ENCODE results near the gene IFT81. TPM values are rescaled to one million over a fixed set of nuclear protein-coding genes. Genes with fewer than 3 reads are reported as not detected.

IFT81 gene
- total RNA-seq, 4 donors from 2014 or later = 11.5 to 36.1 (median 21.8) TPM

- Histone ChIP-seq H3K9me3 (peaks cover 0 to 27% (median 7%) of the 10 kb centered on the region in 4 donors), H3K4me3 (no peak overlapping the region), H3K36me3 (peaks cover 0 to 82% (median 0%) of the 10 kb centered on the region in 3 donors), H3K4me1 (no peaks in the 10 kb centered on the region), H3K27me3 (no peaks in the 10 kb centered on the region), H3K27ac (no peak overlapping the region)
- DNase-seq (ENCODE audit: low spot score in 2 of 2) = no peak
- TF ChIP-seq EP300 (IDR thresholded peaks at IDR 0.05) = no peak
- TF ChIP-seq CTCF (IDR thresholded peaks at IDR 0.05) = no peak
- TF ChIP-seq POLR2A (IDR thresholded peaks at IDR 0.05) = no peak
- WGBS, 2 donors = 98 to 100% methylated on average over 2 of the region's 2 CpGs
Measured at GRCh38 chr12:110156766-110157165, 32.6 kb downstream of the IFT81 start.

- Histone ChIP-seq H3K4me1 (no peaks in the 10 kb centered on the region), H3K36me3 (peaks cover 0 to 78% (median 0%) of the 10 kb centered on the region in 3 donors), H3K4me3 (no peak overlapping the region), H3K27ac (no peak overlapping the region), H3K9me3 (peaks cover 0 to 27% (median 7%) of the 10 kb centered on the region in 4 donors), H3K27me3 (no peaks in the 10 kb centered on the region)
- no peak for DNase-seq (ENCODE audit: low spot score in 2 of 2)
- TF ChIP-seq EP300 (IDR thresholded peaks at IDR 0.05) (no peak), CTCF (IDR thresholded peaks at IDR 0.05) (no peak), POLR2A (IDR thresholded peaks at IDR 0.05) (no peak)
Measured at GRCh38 chr12:110157539-110157938, 33.4 kb downstream of the IFT81 start.

GRCh38 chr12:110159671-110160245, 35.6 kb downstream of the IFT81 start:
- H3K27me3 ChIP-seq = no peaks in the 10 kb centered on the region
- no peak overlapping the region for H3K27ac ChIP-seq
- 91 to 98% methylated on average over 4 of the region's 4 CpGs for WGBS, 2 donors
- no peak overlapping the region for H3K4me3 ChIP-seq
- H3K9me3 ChIP-seq = peaks cover 0 to 27% (median 7%) of the 10 kb centered on the region in 4 donors
- peaks cover 0 to 69% (median 0%) of the 10 kb centered on the region in 3 donors for H3K36me3 ChIP-seq
- no peaks in the 10 kb centered on the region for H3K4me1 ChIP-seq
- no peak for DNase-seq (ENCODE audit: low spot score in 2 of 2)
- TF ChIP-seq CTCF (IDR thresholded peaks at IDR 0.05) (no peak), EP300 (IDR thresholded peaks at IDR 0.05) (no peak), POLR2A (IDR thresholded peaks at IDR 0.05) (no peak)

- Histone ChIP-seq H3K27ac (no peak overlapping the region), H3K36me3 (peaks cover 0 to 44% (median 0%) of the 10 kb centered on the region in 3 donors), H3K9me3 (no peaks in the 10 kb centered on the region), H3K4me1 (no peaks in the 10 kb centered on the region), H3K4me3 (no peak overlapping the region), H3K27me3 (no peaks in the 10 kb centered on the region)
- DNase-seq (ENCODE audit: low spot score in 2 of 2) = no peak
- TF ChIP-seq CTCF (IDR thresholded peaks at IDR 0.05) (no peak), POLR2A (IDR thresholded peaks at IDR 0.05) (no peak), EP300 (IDR thresholded peaks at IDR 0.05) (no peak)
- WGBS, 2 donors = 67% methylated on average over 4 of the region's 4 CpGs
Measured at GRCh38 chr12:110165540-110166159, 41.5 kb downstream of the IFT81 start.

- Histone ChIP-seq H3K4me1 (no peaks in the 10 kb centered on the region), H3K4me3 (no peak overlapping the region), H3K27ac (no peak overlapping the region), H3K36me3 (peaks cover 0 to 31% (median 0%) of the 10 kb centered on the region in 3 donors), H3K9me3 (no peaks in the 10 kb centered on the region), H3K27me3 (no peaks in the 10 kb centered on the region)
- 93% methylated on average over 3 of the region's 3 CpGs for WGBS, 2 donors
- DNase-seq (ENCODE audit: low spot score in 2 of 2) = no peak
- TF ChIP-seq CTCF (IDR thresholded peaks at IDR 0.05) (no peak), EP300 (IDR thresholded peaks at IDR 0.05) (no peak), POLR2A (IDR thresholded peaks at IDR 0.05) (no peak)
Measured at GRCh38 chr12:110168732-110169455, 44.7 kb downstream of the IFT81 start.

Data from tibial nerve (tissue), 4 donors.